Loucy (cell line): Measurements from ENCODE around the gene WDR87.

Experiments used
- CTCF ChIP-seq: fragments of 200-600 bp; sonication (generic); conservative IDR thresholded peaks from 2 replicates; pipeline ENCODE4 v1.5.1; 2014; ENCODE audit warnings: mild to moderate bottlenecking, antibody characterized with exemption, low read length
- EZH2phosphoT487 ChIP-seq: fragments of 200-600 bp; IDR thresholded peaks from 2 replicates; pipeline ENCODE4 v1.6.1; 2018; ENCODE audit warnings: antibody characterized with exemption, mild to moderate bottlenecking, moderate library complexity, borderline replicate concordance

GRCh38 chr19:37930416-37930815, 24.0 kb upstream of the WDR87 start:
- no peak for TF ChIP-seq CTCF
- TF ChIP-seq EZH2phosphoT487: no peak
